Skeletal muscle tissue (tissue), 4 donors: ENCODE results near the gene ATP11C. TPM values are rescaled to one million over a fixed set of nuclear protein-coding genes. Genes with fewer than 3 reads are reported as not detected.

Experiments used
- H3K27ac ChIP-seq: one replicate; pipeline ENCODE4 v1.7.0; 2013; ENCODE audit warnings: mild to moderate bottlenecking, low read depth, low read length, inconsistent platforms
- H3K27me3 ChIP-seq, 3 donors: one replicate each; pipeline ENCODE4 v1.7.0; 2013; ENCODE audit warnings: low read length in 3 of 3; ENCODE audit not compliant: control insufficient read depth in 3 of 3, insufficient read depth in 3 of 3
- H3K36me3 ChIP-seq, 3 donors: one replicate each; pipeline ENCODE4 v1.7.0; 2013; ENCODE audit warnings: low read length in 3 of 3; ENCODE audit not compliant: control insufficient read depth in 3 of 3, insufficient read depth in 3 of 3
- H3K4me1 ChIP-seq, 3 donors: one replicate each; pipeline ENCODE4 v1.7.0; 2013; ENCODE audit warnings: low read length in 3 of 3, mild to moderate bottlenecking in 3 of 3; ENCODE audit not compliant: control insufficient read depth in 3 of 3, insufficient read depth in 3 of 3
- H3K4me3 ChIP-seq, 3 donors: one replicate each; pipeline ENCODE4 v1.7.0; 2013; ENCODE audit warnings: low read length in 3 of 3
- H3K9ac ChIP-seq, 3 donors: one replicate each; pipeline ENCODE4 v1.7.0; 2013; ENCODE audit warnings: low read length in 3 of 3, mild to moderate bottlenecking in 3 of 3, moderate library complexity in 2 of 3, low read depth in 1 of 3
- H3K9me3 ChIP-seq, 3 donors: one replicate each; pipeline ENCODE4 v1.7.0; 2013; ENCODE audit warnings: low read length in 3 of 3; ENCODE audit not compliant: control insufficient read depth in 3 of 3
- total RNA-seq: library from RNA; depleted of rRNA; stranded (reverse); fragments of >200 nt; gene quantifications from one replicate; pipeline ENCODE4 v1.2.3, GENCODE V29; 2014
- donor health status: Osteomylitis.

ATP11C gene
- total RNA-seq, 1 donor from 2014 or later, result 17.7 TPM

DNA sequence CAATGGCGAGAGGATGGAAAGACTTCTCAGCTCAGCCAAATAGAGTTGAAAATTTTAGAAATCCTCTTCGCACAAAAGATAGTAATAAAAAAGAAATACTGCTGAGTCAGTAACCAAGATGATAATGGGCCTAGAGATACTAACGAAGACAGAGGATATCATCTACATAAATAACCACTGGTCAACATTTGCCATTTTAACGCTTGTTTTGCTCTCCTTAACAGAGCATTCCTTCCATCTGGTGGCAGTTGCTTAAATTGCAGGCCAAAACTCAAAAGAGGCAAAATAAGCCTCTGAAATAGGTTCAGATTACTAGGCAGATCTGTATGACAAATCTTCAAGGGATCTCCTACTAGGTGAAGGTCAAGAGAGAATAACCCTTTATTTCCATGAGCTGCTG lies 173.2 kb downstream of the ATP11C start:
- Histone ChIP-seq H3K4me1 (no peaks in the 10 kb centered on the region), H3K9ac (no peak overlapping the region), H3K9me3 (no peaks in the 10 kb centered on the region), H3K4me3 (no peak overlapping the region), H3K27ac (no peak overlapping the region), H3K27me3 (no peaks in the 10 kb centered on the region), H3K36me3 (peaks cover 0 to 4% (median 0%) of the 10 kb centered on the region in 3 donors)

DNA sequence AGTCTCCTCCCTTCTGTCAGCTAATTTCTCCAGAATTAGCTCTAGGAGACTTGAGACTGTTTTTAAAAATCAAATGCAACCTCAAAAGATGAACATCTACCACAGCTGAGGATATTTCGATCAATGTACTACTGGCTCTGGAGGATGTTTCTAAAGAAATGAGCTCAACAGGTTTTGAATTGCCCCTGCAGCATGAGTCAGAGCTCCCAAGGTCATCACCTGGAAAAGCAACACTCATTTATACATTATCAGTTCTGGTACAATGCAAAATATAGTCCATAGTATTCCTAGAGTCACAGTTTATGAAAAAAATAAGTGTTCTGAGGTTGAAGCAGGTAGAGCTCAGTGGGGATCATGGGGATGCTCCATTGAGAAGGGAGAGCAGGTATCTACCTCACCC lies 174.0 kb downstream of the ATP11C start:
- no peak overlapping the region for H3K4me3 ChIP-seq
- no peaks in the 10 kb centered on the region for H3K9me3 ChIP-seq
- no peaks in the 10 kb centered on the region for H3K4me1 ChIP-seq
- no peaks in the 10 kb centered on the region for H3K27me3 ChIP-seq
- H3K9ac ChIP-seq, result no peak overlapping the region
- no peak overlapping the region for H3K27ac ChIP-seq
- peaks cover 0 to under 1% (median 0%) of the 10 kb centered on the region in 3 donors for H3K36me3 ChIP-seq

DNA sequence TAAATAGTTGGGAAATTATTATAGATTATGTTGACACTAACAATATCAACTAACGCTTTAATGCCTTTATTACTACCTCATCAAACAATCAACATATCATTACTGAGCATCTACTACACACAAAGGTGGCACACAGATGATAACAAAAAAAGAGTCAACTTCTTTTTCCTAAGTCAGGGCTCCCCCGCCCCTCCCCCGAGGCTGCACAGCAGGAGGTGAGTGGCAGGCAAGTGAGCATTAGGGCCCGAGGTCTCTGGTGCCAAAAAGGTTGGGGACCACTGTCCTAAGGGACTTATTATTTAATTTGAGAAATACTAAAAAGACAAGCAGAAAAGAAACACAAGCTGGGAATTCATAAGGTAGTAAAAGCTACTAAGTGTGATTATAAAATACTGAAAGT lies 174.6 kb downstream of the ATP11C start:
- Histone ChIP-seq H3K4me3 (no peak overlapping the region), H3K9ac (no peak overlapping the region), H3K27ac (no peak overlapping the region), H3K27me3 (no peaks in the 10 kb centered on the region), H3K9me3 (no peaks in the 10 kb centered on the region), H3K4me1 (no peaks in the 10 kb centered on the region), H3K36me3 (no peaks in the 10 kb centered on the region)

DNA sequence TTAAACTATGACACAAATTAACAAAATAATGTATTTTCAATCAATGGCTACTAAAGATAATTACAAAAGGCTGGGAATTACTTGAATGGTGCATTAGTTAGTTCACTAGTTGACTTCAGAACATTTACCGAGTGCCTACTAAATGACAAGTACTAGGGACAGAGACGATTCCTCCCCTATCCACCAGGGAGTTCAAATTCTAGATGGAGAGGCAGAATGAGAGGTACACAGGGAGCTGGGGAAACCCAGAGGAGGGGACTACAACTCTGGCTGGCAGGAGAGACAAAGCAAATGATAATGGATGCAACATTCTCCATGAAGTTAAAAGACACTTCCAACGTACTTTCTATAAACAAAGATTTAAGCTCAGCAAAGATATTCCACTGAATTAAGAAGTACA lies 181.8 kb downstream of the ATP11C start:
- no peaks in the 10 kb centered on the region for H3K27me3 ChIP-seq
- H3K9ac ChIP-seq, result no peak overlapping the region
- H3K9me3 ChIP-seq, result no peaks in the 10 kb centered on the region
- no peak overlapping the region for H3K27ac ChIP-seq
- no peaks in the 10 kb centered on the region for H3K36me3 ChIP-seq
- no peak overlapping the region for H3K4me3 ChIP-seq
- no peaks in the 10 kb centered on the region for H3K4me1 ChIP-seq

DNA sequence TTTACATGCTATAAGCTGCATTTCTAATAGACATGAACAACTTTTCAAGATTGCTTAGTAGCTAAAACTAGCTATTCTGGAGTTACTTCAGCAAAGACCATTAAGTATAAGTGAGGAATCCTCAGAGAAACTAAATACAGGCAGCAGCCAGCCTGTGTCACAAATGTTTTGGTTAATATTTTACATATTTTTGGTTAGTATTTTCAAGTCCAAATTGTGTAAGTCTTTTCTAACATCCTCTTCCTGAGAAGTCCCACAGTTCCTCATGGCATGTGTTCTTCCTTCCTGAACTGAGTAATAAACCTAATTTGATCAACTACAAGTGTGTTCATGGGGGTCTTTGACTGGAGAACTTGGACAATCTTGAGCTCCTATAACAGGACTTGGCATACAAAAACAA lies 182.5 kb downstream of the ATP11C start:
- H3K4me1 ChIP-seq, result no peaks in the 10 kb centered on the region
- H3K27me3 ChIP-seq, result no peaks in the 10 kb centered on the region

DNA sequence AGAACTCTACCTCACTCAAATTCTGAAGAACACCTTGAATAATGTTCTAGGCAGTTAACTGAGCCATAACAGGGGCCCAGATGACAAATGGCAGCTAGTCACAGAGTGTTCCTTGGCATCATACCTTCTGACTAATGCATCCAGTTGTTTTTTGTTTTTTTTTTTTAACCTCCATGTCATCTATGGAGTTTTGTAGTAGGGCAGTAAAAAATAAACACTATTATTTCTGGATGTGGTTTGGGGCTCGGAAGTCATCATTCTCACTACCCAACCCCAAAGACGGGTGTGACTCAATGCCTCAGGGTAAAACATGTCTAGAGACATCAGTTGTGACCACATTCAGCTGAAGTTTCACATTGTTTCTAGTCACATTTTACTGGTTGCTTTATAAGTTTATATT lies 193.7 kb downstream of the ATP11C start:
- Histone ChIP-seq H3K4me3 (no peak overlapping the region), H3K27me3 (no peaks in the 10 kb centered on the region), H3K4me1 (no peaks in the 10 kb centered on the region), H3K27ac (no peak overlapping the region), H3K9ac (no peak overlapping the region), H3K9me3 (no peaks in the 10 kb centered on the region), H3K36me3 (peaks cover 0 to 4% (median 0%) of the 10 kb centered on the region in 3 donors)

More for the DNA sequence above, 182.5 kb downstream of the ATP11C start:
- Histone ChIP-seq H3K36me3 (no peaks in the 10 kb centered on the region), H3K9me3 (no peaks in the 10 kb centered on the region), H3K9ac (no peak overlapping the region), H3K27ac (no peak overlapping the region), H3K4me3 (no peak overlapping the region)

DNA sequence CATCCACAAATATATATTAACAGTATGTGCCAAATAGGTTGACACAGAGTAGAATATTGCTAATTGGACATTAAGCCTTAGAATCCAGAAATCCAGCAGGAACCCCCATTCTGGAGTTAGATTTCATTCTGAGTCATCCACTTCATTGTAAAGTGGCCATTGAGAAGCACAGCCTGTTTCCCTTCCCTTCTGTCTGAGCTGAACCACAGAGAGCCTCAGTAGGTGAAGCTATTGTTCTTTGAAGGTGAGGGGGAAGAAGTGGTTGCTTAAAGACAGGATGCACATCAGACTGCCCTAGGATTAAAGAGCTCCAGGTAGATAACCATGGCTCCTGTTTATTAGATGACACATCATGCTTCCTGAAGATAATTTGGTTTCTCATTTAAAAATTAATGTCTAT lies 194.3 kb downstream of the ATP11C start:
- Histone ChIP-seq H3K27ac (no peak overlapping the region), H3K36me3 (peaks cover 0 to 4% (median 0%) of the 10 kb centered on the region in 3 donors), H3K4me1 (no peaks in the 10 kb centered on the region), H3K9me3 (no peaks in the 10 kb centered on the region), H3K9ac (no peak overlapping the region), H3K27me3 (no peaks in the 10 kb centered on the region), H3K4me3 (no peak overlapping the region)

DNA sequence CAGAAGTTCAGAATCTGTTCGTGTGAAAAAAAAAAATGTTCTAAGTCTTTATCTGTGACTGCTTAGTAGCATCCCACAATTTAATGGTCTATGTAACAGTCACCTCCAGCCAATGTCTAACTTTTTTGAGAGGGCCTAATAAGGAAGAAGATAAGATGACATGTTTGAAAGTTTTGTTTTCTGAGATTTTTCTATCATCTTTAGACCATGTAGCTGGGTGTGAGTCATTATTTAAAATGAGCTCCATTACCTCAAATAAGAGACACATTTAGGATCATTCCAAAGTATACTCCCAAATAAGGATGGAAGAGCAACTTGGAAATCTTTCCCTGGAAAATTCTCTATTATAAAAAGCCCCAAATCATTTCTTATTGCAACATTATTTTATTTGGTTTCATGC lies 196.7 kb downstream of the ATP11C start:
- peaks cover 0 to 4% (median 0%) of the 10 kb centered on the region in 3 donors for H3K36me3 ChIP-seq
- H3K4me1 ChIP-seq, result no peaks in the 10 kb centered on the region

DNA sequence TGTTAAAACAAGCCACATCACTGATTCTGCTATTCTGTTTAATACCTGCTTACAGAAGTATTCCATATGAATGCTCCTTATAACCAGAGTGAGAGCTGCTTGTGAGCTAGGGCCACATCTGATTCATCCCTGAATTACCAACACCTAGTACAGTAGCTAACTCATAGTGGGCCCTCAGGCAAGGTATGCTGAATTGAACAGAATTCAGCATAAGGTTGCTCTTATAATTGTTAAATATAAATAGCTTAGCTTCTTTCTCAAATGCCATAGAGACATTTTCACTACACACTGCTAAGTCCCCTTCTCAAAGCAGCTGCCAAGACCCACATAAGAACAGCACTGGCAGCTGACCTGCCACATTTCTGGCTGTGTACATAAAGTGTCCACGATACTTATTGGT lies 197.9 kb downstream of the ATP11C start:
- peaks cover 0 to 4% (median 0%) of the 10 kb centered on the region in 3 donors for H3K36me3 ChIP-seq
- H3K4me3 ChIP-seq, result no peak overlapping the region
- no peaks in the 10 kb centered on the region for H3K4me1 ChIP-seq
- H3K27me3 ChIP-seq, result no peaks in the 10 kb centered on the region
- H3K9ac ChIP-seq, result no peak overlapping the region
- H3K27ac ChIP-seq, result no peak overlapping the region
- H3K9me3 ChIP-seq, result no peaks in the 10 kb centered on the region

More for the DNA sequence above, 196.7 kb downstream of the ATP11C start:
- H3K4me3 ChIP-seq, result no peak overlapping the region
- no peaks in the 10 kb centered on the region for H3K27me3 ChIP-seq
- no peaks in the 10 kb centered on the region for H3K9me3 ChIP-seq
- no peak overlapping the region for H3K27ac ChIP-seq
- no peak overlapping the region for H3K9ac ChIP-seq

DNA sequence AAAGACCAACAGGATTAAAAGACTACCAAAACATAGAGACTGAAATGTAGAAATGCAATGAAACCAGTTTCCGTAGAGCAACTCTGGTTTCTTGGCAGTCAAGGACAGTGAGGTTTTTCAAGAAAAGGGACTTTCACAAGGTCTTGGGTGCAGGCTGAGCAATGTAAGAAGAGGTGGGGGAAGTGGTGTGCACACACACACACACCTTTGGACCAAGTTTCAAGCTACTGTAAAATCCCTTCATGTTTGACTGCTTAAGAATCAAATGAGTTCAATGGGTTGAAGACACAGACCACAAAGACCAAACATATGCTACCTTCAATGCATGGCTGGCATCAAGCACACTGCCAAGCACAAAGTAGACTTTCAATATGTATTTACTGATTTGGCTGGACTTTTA lies 207.1 kb downstream of the ATP11C start:
- Histone ChIP-seq H3K9me3 (no peaks in the 10 kb centered on the region), H3K4me3 (no peak overlapping the region), H3K4me1 (no peaks in the 10 kb centered on the region), H3K9ac (no peak overlapping the region), H3K27me3 (no peaks in the 10 kb centered on the region), H3K36me3 (no peaks in the 10 kb centered on the region), H3K27ac (no peak overlapping the region)

DNA sequence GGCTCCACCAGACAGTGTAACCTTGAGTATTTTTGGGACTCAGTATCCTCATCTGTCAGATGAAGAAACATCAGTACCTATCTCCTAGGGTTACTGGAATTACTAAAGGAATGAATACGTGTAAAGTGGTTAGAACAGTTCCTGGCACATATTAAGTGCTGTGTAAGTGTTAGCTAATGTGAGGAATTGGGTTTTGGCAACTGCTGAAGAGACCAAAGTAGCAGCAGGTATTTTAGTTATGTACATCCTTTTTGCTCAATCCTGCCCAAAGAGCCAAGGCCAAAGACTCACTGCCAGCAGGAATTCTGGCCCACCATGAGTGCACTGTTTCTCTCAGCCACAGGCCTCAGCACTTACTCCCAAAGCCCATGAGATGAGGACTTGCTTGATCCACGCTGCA lies 208.2 kb downstream of the ATP11C start:
- no peaks in the 10 kb centered on the region for H3K4me1 ChIP-seq
- no peaks in the 10 kb centered on the region for H3K36me3 ChIP-seq
- H3K4me3 ChIP-seq, result no peak overlapping the region
- no peaks in the 10 kb centered on the region for H3K9me3 ChIP-seq
- no peaks in the 10 kb centered on the region for H3K27me3 ChIP-seq
- no peak overlapping the region for H3K27ac ChIP-seq
- H3K9ac ChIP-seq, result no peak overlapping the region
